Measurements from ENCODE around the gene CST1.
"Not testable (repeated sequence)": the region's sequence is repeated elsewhere in the genome, so short reads cannot be mapped to it uniquely, and the experiment has no call there.

The CST1 gene

GRCh38 chr20:23750786-23751185 is at the start of gene CST1:
TSS of gene CST1 (minus strand) at chr20:23750935. CDS start at chr20:23750866, 69 bp downstream.
- not testable (repeated sequence) for DNase-seq (ENCODE audit: insufficient read length, low spot score); FAIRE-seq

GRCh38 chr20:23799216-23799847 is 48.6 kb upstream of the CST1 start:
- DNase-seq (ENCODE audit: insufficient read length, low spot score); FAIRE-seq: not testable (repeated sequence)
- TF ChIP-seq, protein P1, sequence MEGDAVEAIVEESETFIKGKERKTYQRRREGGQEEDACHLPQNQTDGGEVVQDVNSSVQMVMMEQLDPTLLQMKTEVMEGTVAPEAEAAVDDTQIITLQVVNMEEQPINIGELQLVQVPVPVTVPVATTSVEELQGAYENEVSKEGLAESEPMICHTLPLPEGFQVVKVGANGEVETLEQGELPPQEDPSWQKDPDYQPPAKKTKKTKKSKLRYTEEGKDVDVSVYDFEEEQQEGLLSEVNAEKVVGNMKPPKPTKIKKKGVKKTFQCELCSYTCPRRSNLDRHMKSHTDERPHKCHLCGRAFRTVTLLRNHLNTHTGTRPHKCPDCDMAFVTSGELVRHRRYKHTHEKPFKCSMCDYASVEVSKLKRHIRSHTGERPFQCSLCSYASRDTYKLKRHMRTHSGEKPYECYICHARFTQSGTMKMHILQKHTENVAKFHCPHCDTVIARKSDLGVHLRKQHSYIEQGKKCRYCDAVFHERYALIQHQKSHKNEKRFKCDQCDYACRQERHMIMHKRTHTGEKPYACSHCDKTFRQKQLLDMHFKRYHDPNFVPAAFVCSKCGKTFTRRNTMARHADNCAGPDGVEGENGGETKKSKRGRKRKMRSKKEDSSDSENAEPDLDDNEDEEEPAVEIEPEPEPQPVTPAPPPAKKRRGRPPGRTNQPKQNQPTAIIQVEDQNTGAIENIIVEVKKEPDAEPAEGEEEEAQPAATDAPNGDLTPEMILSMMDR (IDR thresholded peaks at IDR 0.05; ENCODE audit: insufficient read depth, missing control alignments) = peak; percentile 24

- no peak for FAIRE-seq
- DNase-seq (ENCODE audit: insufficient read length, low spot score) = no peak
- TF ChIP-seq, protein P1 (IDR thresholded peaks at IDR 0.05; ENCODE audit: insufficient read depth, missing control alignments) = no peak
Observed at GRCh38 chr20:23795526-23795925, 44.8 kb upstream of the CST1 start.

GRCh38 chr20:23794841-23795240 is 44.1 kb upstream of the CST1 start:
- TF ChIP-seq, protein P1 (IDR thresholded peaks at IDR 0.05; ENCODE audit: insufficient read depth, missing control alignments) = no peak
- DNase-seq (ENCODE audit: insufficient read length, low spot score) (no peak), FAIRE-seq (no peak)

- TF ChIP-seq, protein P1 (IDR thresholded peaks at IDR 0.05; ENCODE audit: insufficient read depth, missing control alignments) = no peak
- no peak for FAIRE-seq
- DNase-seq (ENCODE audit: insufficient read length, low spot score) = no peak
Observed at GRCh38 chr20:23794065-23794464, 43.3 kb upstream of the CST1 start.

- no peak for DNase-seq (ENCODE audit: insufficient read length, low spot score)
- FAIRE-seq = no peak
- TF ChIP-seq, protein P1 (IDR thresholded peaks at IDR 0.05; ENCODE audit: insufficient read depth, missing control alignments) = no peak
Observed at GRCh38 chr20:23783447-23783846, 32.7 kb upstream of the CST1 start.

DNA sequence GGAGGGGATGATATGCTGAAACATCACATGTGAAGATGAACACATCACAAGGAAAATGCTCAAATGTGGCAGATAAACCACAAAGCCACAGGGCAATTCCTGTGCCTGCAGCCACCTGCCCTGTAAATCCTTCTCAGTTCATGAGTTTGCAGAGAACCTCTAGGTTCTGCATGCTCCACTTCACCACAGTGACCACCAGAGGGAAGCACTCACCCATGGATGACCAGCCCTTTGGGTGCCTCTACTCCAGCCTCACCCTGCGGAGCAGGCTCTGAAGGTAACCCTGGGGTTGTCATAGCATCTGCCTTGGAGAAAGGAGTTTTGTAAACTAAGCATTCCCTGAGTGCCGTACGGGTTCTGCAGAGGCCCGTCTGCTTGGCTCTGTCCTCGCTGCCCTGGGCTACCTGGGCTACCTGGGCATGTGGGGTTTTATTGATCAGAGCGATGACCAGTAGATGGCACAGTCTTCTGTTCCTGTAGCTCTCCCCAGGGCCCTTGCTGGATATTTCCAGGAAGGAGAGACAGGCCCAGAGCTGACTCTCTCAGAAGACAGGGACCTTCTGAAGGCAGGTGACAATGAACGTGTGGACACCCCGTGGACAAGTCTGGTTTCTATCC is 31.7 kb upstream of the CST1 start:
- FAIRE-seq = no peak
- TF ChIP-seq, protein P1 (IDR thresholded peaks at IDR 0.05; ENCODE audit: insufficient read depth, missing control alignments) = peak; percentile 13
- DNase-seq (ENCODE audit: insufficient read length, low spot score) = no peak

- FAIRE-seq; DNase-seq (ENCODE audit: insufficient read length, low spot score): not testable (repeated sequence)
Observed at GRCh38 chr20:23778676-23779075, 27.9 kb upstream of the CST1 start.

- not testable (repeated sequence) for DNase-seq (ENCODE audit: insufficient read length, low spot score); FAIRE-seq
Observed at GRCh38 chr20:23777380-23777779, 26.6 kb upstream of the CST1 start.

All from D721Med (cell line).